Activated T-helper 1 cell treated with anti-CD3 and anti-CD28 coated beads, Interleukin-12 subunit alpha, Interleukin-12 subunit beta, Interleukin-2, Interleukin-4 antibody, amounts not matched to agents 30 ng/mL and 10 ng/mL and 1 ng/mL, durations not matched to agents 14 hours and 24 hours and 36 hours (primary cell): ENCODE data around the gene PCDHGA8. TPM values are rescaled to one million over a fixed set of nuclear protein-coding genes. Genes with fewer than 3 reads are reported as not detected.

Experiments
- DNase-seq: peaks from one replicate; pipeline ENCODE4 v3.0.0; 2021; ENCODE audit warnings: low spot score
- H3K27ac Mint-ChIP-seq: one replicate; pipeline ENCODE4 v1.8.0; 2021; ENCODE audit warnings: mild to moderate bottlenecking, mixed read lengths
- H3K27me3 Mint-ChIP-seq: one replicate; pipeline ENCODE4 v1.8.0; 2022; ENCODE audit warnings: mild to moderate bottlenecking, moderate library complexity, mixed read lengths; ENCODE audit not compliant: insufficient read depth
- H3K36me3 Mint-ChIP-seq: one replicate; pipeline ENCODE4 v1.8.0; 2021; ENCODE audit warnings: low read depth, mixed read lengths
- H3K4me1 Mint-ChIP-seq: one replicate; pipeline ENCODE4 v1.8.0; 2021; ENCODE audit warnings: low read depth, mixed read lengths
- H3K4me3 Mint-ChIP-seq: one replicate; pipeline ENCODE4 v1.8.0; 2021; ENCODE audit warnings: mild to moderate bottlenecking, moderate library complexity, mixed read lengths
- H3K9me3 Mint-ChIP-seq: one replicate; pipeline ENCODE4 v1.8.0; 2021; ENCODE audit warnings: mixed read lengths
- intact Hi-C: fragments of 100-400 bp; cut with micrococcal nuclease; formaldehyde crosslinking; loops from one replicate; pipeline ENCODE4 v1.15.1; 2024
- total RNA-seq: library from RNA; stranded (reverse); gene quantifications from 2 replicates; pipeline ENCODE4 v1.2.3, GENCODE V29; 2022

Gene PCDHGA8
- total RNA-seq, 1 donor from 2014 or later, result 0.03 TPM

DNA sequence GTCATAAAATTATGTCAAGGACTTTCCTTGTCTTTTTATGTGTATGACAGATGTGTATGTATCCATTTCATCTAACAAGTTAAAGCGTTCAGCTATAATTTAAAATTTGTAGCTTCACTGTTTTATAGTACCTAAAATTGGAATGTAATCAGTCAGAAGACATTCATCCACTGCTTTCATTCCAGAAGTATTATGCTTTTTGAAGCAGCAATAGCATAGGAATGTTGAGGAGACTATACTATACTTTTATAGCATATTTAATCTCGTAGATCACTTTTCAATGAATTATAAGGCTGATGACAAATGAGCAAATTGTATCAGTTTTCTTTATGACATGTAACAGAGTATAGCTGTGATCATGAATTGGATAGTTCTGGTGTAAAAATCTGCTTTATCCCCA is 44.8 kb downstream of the PCDHGA8 start:
- no peaks in the 10 kb centered on the region for H3K36me3 Mint-ChIP-seq
- peaks cover 10% of the 10 kb centered on the region for H3K9me3 Mint-ChIP-seq
- no peaks in the 10 kb centered on the region for H3K4me1 Mint-ChIP-seq
- H3K27ac Mint-ChIP-seq, result no peak overlapping the region
- no peak for DNase-seq
- intact Hi-C loops, result no loop called here
- H3K4me3 Mint-ChIP-seq, result no peak overlapping the region
- peaks cover 4% of the 10 kb centered on the region for H3K27me3 Mint-ChIP-seq

DNA sequence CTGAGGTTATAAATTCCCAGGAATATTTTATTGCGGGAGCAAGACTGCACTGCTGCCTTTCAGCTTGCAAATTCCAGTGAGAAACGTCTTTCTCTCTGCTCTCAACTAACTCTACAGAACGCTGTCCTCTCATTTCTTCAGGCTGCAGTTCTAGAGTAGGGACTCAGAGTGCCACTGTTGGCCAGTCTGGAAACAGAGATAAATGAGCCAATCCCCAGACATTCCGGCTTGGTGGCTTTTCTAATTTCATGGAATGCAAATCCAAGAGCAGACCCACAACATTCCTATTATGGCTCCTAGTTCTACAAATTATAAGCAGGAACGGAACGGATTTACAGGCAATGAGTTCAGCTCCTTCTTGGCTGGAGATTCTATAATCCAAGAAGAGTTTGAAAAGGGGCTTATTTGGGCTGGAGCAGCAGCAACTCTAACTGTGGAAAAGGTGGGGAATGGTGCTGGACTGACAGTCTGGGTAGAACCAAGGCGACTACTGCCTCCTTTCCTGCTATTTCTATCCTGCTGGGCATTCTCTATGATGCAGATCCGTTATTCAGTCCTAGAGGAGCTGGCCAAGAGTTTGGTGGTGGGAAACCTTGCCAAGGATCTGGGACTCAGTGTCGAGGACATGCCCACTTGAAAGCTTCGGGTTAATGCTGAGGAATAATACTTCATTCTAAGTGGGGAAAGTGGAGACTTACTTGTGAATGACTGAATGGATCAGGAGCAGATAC is 47.1 kb downstream of the PCDHGA8 start:
- no peaks in the 10 kb centered on the region for H3K36me3 Mint-ChIP-seq
- H3K4me3 Mint-ChIP-seq, result no peak overlapping the region
- DNase-seq, result no peak
- peaks cover 3% of the 10 kb centered on the region for H3K9me3 Mint-ChIP-seq
- intact Hi-C loops, result no loop called here
- peaks cover 6% of the 10 kb centered on the region for H3K27me3 Mint-ChIP-seq
- H3K4me1 Mint-ChIP-seq, result no peaks in the 10 kb centered on the region
- no peak overlapping the region for H3K27ac Mint-ChIP-seq

GRCh38 chr5:141440341-141440740 is 47.9 kb downstream of the PCDHGA8 start:
- H3K27ac Mint-ChIP-seq, result no peak overlapping the region
- no peaks in the 10 kb centered on the region for H3K4me1 Mint-ChIP-seq
- no peak overlapping the region for H3K4me3 Mint-ChIP-seq
- DNase-seq, result no peak
- peaks cover 8% of the 10 kb centered on the region for H3K27me3 Mint-ChIP-seq
- intact Hi-C loops, result no loop called here
- peaks cover 3% of the 10 kb centered on the region for H3K9me3 Mint-ChIP-seq
- H3K36me3 Mint-ChIP-seq, result no peaks in the 10 kb centered on the region

GRCh38 chr5:141441571-141442170 is 49.2 kb downstream of the PCDHGA8 start:
- Mint-ChIP-seq H3K27me3 (peaks cover 4% of the 10 kb centered on the region), H3K4me3 (no peak overlapping the region), H3K27ac (no peak overlapping the region), H3K36me3 (no peaks in the 10 kb centered on the region), H3K4me1 (no peaks in the 10 kb centered on the region), H3K9me3 (peaks cover 3% of the 10 kb centered on the region)
- intact Hi-C loops, result no loop called here
- no peak for DNase-seq

Other genes starting within 250 kb of the PCDHGA8 start
- not detected in 2 replicates for gene PCDHB6, start 242.6 kb upstream of the PCDHGA8 start, total RNA-seq
- gene PCDHB7, start 220.0 kb upstream of the PCDHGA8 start, total RNA-seq, result not detected in 2 replicates
- not detected in 2 replicates for gene PCDHB8, start 214.8 kb upstream of the PCDHGA8 start, total RNA-seq
- not detected in 2 replicates for gene PCDHB16, start 210.2 kb upstream of the PCDHGA8 start, total RNA-seq
- not detected in 2 replicates for gene PCDHB9, start 205.5 kb upstream of the PCDHGA8 start, total RNA-seq
- gene PCDHB10, start 200.3 kb upstream of the PCDHGA8 start, total RNA-seq, result not detected in 2 replicates
- not detected in 2 replicates for gene PCDHB11, start 193.0 kb upstream of the PCDHGA8 start, total RNA-seq
- not detected in 2 replicates for gene PCDHB12, start 183.9 kb upstream of the PCDHGA8 start, total RNA-seq
- gene PCDHB13, start 178.7 kb upstream of the PCDHGA8 start, total RNA-seq, result not detected in 2 replicates
- gene PCDHB14, start 169.3 kb upstream of the PCDHGA8 start, total RNA-seq, result not detected in 2 replicates
- not detected in 2 replicates for gene PCDHB15, start 147.2 kb upstream of the PCDHGA8 start, total RNA-seq
- 0.20 and 0.57 TPM in 2 replicates for gene SLC25A2, start 88.6 kb upstream of the PCDHGA8 start, total RNA-seq
- gene TAF7, start 71.8 kb upstream of the PCDHGA8 start, total RNA-seq, result 71.6 and 73.7 TPM in 2 replicates
- 0.10 TPM in 2 replicates for gene PCDHGA1, start 62.1 kb upstream of the PCDHGA8 start, total RNA-seq
- 0.08 and 0.17 TPM in 2 replicates for gene PCDHGA2, start 53.9 kb upstream of the PCDHGA8 start, total RNA-seq
- gene PCDHGA3, start 48.8 kb upstream of the PCDHGA8 start, total RNA-seq, result 0.10 TPM in 1 of 2 replicates, not detected in the other
- 0.18 and 0.32 TPM in 2 replicates for gene PCDHGB1, start 42.5 kb upstream of the PCDHGA8 start, total RNA-seq
- 0.21 and 0.44 TPM in 2 replicates for gene PCDHGA4, start 37.6 kb upstream of the PCDHGA8 start, total RNA-seq
- gene PCDHGB2, start 32.6 kb upstream of the PCDHGA8 start, total RNA-seq, result 0.47 and 0.93 TPM in 2 replicates
- gene PCDHGA5, start 28.5 kb upstream of the PCDHGA8 start, total RNA-seq, result 0.24 and 0.31 TPM in 2 replicates
- gene PCDHGB3, start 22.4 kb upstream of the PCDHGA8 start, total RNA-seq, result 0.47 and 0.66 TPM in 2 replicates
- gene PCDHGA6, start 18.7 kb upstream of the PCDHGA8 start, total RNA-seq, result 0.16 and 0.42 TPM in 2 replicates
- 0.16 and 0.22 TPM in 2 replicates for gene PCDHGA7, start 9.9 kb upstream of the PCDHGA8 start, total RNA-seq
- gene PCDHGB4, start 4.9 kb upstream of the PCDHGA8 start, total RNA-seq, result 0.18 and 0.27 TPM in 2 replicates
- 0.56 and 0.83 TPM in 2 replicates for gene PCDHGB5, start 5.3 kb downstream of the PCDHGA8 start, total RNA-seq
- gene PCDHGA9, start 10.1 kb downstream of the PCDHGA8 start, total RNA-seq, result 0.21 and 0.39 TPM in 2 replicates
- 0.12 and 0.18 TPM in 2 replicates for gene PCDHGB6, start 15.4 kb downstream of the PCDHGA8 start, total RNA-seq
- gene PCDHGA10, start 20.4 kb downstream of the PCDHGA8 start, total RNA-seq, result 0.10 and 0.13 TPM in 2 replicates
- 0.13 TPM in 1 of 2 replicates, not detected in the other for gene PCDHGB7, start 25.0 kb downstream of the PCDHGA8 start, total RNA-seq
- 0.16 and 0.24 TPM in 2 replicates for gene PCDHGA11, start 28.4 kb downstream of the PCDHGA8 start, total RNA-seq
- 0.18 TPM in 1 of 2 replicates, not detected in the other for gene PCDHGA12, start 37.9 kb downstream of the PCDHGA8 start, total RNA-seq
- gene PCDHGC3, start 83.3 kb downstream of the PCDHGA8 start, total RNA-seq, result 0.31 and 0.32 TPM in 2 replicates
- not detected in 2 replicates for gene PCDHGC4, start 92.4 kb downstream of the PCDHGA8 start, total RNA-seq
- not detected in 2 replicates for gene PCDHGC5, start 96.4 kb downstream of the PCDHGA8 start, total RNA-seq
- 221 and 234 TPM in 2 replicates for gene DIAPH1, start 226.4 kb downstream of the PCDHGA8 start, total RNA-seq
- 83.1 and 87.2 TPM in 2 replicates for gene HDAC3, start 244.2 kb downstream of the PCDHGA8 start, total RNA-seq
- 19.3 and 19.5 TPM in 2 replicates for gene RELL2, start 244.4 kb downstream of the PCDHGA8 start, total RNA-seq